NCI-H1417 treated with DMSO at 0.1 percent for 48 hours (cell line): Measurements from ENCODE around the gene EPGN.

ENCODE experiments used
- DNase-seq: peaks from one replicate; lab custom pipeline; 2025; lab: John Stamatoyannopoulos, UW

The EPGN gene

DNA sequence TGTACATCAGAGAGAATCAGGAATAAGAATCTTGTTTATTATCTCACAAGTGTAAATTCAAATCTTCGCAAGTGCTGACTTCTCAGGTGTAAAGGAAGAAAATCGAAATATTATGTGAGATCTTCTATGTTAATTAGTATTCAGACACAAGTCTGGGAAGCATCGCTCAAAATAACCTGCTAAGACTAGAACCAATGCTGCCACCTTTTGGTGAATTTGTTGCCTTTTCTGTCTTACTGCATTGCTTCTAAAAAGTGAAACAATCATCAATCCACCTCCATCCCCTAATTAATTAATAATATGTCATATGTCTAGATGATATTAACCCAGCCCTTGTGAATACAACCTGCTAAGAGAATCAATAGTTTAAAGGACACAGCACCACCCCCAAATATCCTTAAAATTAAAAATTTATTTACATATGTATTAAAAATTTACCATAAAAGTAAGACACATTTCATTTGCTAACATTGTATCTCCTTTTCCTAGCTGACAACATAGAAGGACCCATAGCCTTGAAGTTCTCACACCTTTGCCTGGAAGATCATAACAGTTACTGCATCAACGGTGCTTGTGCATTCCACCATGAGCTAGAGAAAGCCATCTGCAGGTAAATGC lies 3.5 kb downstream of the EPGN start:
- DNase-seq = no peak

- DNase-seq = no peak
These were observed 6.1 kb downstream of the EPGN start for GRCh38 chr4:74314329-74314728.

- no peak for DNase-seq
These were observed 6.7 kb downstream of the EPGN start for GRCh38 chr4:74314944-74315343.

- DNase-seq = no peak
These were observed 7.1 kb downstream of the EPGN start for GRCh38 chr4:74315376-74315775.

- no peak for DNase-seq
These were observed 8.1 kb downstream of the EPGN start for GRCh38 chr4:74316397-74316796.

GRCh38 chr4:74317616-74318246 lies 9.5 kb downstream of the EPGN start:
- no peak for DNase-seq

DNA sequence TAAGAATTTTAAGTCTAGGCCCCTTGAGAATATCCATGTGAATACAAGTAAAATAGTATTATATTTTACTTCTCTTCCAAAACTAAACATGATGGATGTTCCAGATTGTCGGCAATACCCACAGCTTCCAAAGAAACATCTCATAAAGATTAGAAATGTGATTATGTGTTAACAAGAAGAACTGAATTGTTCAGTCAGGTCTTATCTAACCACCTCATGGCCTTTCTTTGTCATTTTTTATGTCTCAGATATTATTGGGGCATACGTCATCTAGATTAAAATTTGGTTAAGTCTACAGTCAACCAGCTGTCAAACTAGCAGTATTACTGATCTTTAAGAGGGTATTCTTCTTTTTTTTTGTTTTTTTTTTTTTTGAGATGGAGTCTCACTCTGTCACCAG lies 10.0 kb downstream of the EPGN start:
- no peak for DNase-seq

DNA sequence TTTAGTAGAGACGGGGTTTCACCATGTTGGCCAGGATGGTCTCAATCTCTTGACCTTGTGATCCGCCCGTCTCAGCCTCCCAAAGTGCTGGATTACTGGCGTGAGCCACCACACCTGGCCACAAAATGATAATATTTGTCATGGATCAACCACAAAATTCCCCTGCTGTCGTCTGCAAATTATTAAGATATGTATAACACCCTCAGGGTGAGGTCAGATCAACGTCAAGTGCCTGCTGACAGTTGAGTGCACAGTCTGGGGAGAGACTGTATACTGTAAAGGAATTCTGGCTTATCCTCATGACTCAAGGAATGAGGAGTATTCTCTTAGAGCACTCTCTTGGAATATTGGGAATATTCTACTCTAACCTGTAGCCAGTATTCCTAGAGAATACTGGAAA lies 11.2 kb downstream of the EPGN start:
- no peak for DNase-seq

- peak; percentile 31 for DNase-seq
These were observed 12.4 kb downstream of the EPGN start for GRCh38 chr4:74320559-74321118.

GRCh38 chr4:74322301-74322700 lies 14.0 kb downstream of the EPGN start:
- no peak for DNase-seq

DNA sequence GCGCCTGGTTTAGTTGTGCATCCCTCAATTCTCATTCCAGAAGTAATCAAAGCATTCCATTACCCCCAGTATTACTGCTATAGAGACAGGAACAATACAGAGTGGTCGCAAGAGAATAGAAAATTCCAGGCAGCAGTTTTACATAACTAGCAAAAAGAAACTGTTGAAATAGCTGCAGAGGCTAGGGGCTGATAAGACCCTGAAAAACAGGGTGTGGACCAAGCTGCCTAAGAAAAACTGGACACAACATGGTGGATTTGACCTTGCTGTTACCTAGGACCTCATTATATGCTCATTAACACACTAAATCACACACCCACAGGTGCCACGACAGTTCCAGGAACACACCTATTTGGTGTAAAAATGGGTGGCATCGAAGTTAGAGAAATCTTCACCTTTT lies 15.4 kb downstream of the EPGN start:
- DNase-seq = no peak

- no peak for DNase-seq
These were observed 16.0 kb downstream of the EPGN start for GRCh38 chr4:74324262-74324661.

GRCh38 chr4:74325886-74326285 lies 17.6 kb downstream of the EPGN start:
- no peak for DNase-seq

DNA sequence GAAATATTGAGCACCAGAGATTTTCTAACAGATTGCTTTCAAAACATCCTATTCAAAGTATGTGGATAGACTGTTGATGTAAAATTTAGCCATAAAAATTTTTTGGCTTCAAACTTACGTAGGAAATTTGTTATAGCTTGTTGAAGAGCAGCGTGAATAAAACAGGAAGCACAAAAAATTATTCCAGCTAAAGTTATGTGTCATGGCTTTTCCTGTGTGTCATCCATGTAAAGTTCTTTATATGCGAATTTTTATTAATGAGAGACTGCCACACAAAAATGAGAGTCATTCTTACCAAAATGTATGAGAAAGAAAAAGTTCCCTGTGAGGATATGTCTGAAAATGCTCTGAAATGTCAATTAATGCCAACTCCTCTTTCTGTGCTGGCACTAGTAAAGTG lies 19.5 kb downstream of the EPGN start:
- no peak for DNase-seq

DNA sequence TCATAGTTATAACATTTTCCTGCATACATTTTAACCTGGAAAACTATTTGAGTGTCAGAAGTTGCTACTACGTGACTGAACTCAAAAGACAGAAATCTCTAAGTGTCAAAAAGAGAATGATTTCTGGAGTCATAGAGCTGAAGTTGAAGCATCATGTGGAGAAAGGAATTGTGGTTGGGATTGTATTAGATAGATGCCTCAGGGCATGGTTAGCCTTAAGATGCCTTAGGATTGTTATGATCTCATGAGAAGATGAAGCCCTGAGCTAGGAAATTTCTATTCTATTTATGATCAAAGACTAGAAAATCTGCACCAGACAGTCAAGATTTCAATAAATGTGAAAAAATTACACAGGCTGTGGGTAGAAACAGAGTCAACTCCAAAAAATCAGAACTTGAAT lies 20.2 kb downstream of the EPGN start:
- no peak for DNase-seq

GRCh38 chr4:74329307-74329706 lies 21.0 kb downstream of the EPGN start:
- DNase-seq = no peak

GRCh38 chr4:74330295-74330750 lies 22.1 kb downstream of the EPGN start:
- DNase-seq = no peak

GRCh38 chr4:74331252-74331651 lies 23.0 kb downstream of the EPGN start:
- no peak for DNase-seq

GRCh38 chr4:74331944-74332343 lies 23.7 kb downstream of the EPGN start:
- DNase-seq = no peak

GRCh38 chr4:74334636-74335035 lies 26.4 kb downstream of the EPGN start:
- no peak for DNase-seq

DNA sequence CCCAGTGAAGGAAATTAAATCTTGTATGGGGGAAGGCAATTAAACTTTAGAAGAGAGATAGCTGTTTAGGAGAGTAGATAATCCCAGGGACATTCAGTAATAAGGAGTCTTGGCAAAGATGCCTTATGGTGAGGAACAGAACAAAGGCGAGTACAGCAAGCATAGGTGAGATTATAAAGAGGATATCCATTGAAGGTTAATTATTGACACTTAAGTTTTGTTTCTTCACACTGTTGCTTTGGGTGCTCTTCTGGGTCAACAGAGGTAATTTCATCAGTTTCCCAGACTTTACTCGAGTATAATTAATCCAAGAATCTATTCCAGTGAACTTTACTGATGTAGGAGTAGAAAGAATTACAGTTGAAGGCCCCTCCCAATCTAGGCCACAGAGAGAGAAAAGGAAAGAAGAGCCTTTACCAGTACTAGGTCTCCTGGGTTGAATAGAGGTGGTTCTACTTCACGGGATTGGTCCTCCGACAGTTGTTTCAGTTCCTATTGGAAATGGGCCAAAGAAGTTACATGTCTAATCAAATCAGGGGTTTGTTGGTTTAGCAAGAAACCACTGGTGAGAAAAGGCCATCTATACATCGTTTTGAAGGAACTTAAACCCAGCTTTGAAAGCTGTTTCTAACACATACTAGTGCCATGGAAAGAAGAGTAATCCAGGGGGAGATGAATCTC lies 27.2 kb downstream of the EPGN start:
- no peak for DNase-seq

GRCh38 chr4:74338792-74339333 lies 30.6 kb downstream of the EPGN start:
- DNase-seq = no peak

GRCh38 chr4:74339501-74339900 lies 31.2 kb downstream of the EPGN start:
- DNase-seq = no peak
